ENCODE measurements around the gene ILRUN. TPM values are rescaled to one million over a fixed set of nuclear protein-coding genes. Genes with fewer than 3 reads are reported as not detected.

Gene ILRUN
- total and polyA plus RNA-seq, 9 of the 15 experiments (the other 6 are each of a cell fraction or from before 2014, with no cell fraction given): 24.9 to 78.9 (median 53.4) TPM

- 0 out of 4 replicates have a peak, but pooled peaks of 1 of the 2 experiments have one; percentile 13 for TF ChIP-seq NONO (IDR thresholded peaks at IDR 0.05; ENCODE audit: low read depth in 2 of 2, low read length in 1 of 2)
- TF ChIP-seq ASH1L (IDR thresholded peaks at IDR 0.05; ENCODE audit: borderline replicate concordance, low read depth, partially characterized antibody): no peak
- no peak for TF ChIP-seq MXD1 (CRISPR knock-in tag; IDR thresholded peaks at IDR 0.05; ENCODE audit: borderline replicate concordance, poor library complexity, severe bottlenecking)
- peak; percentile 48 for TF ChIP-seq FOSL1 (tag; conservative IDR thresholded peaks at IDR 0.05)
- no peak for TF ChIP-seq CBX8 (IDR thresholded peaks at IDR 0.05; ENCODE audit: borderline replicate concordance, extremely low read depth, low read depth, low read length, poor library complexity, severe bottlenecking)
- peak; percentile 77 for TF ChIP-seq PRDM10 (IDR thresholded peaks at IDR 0.05; ENCODE audit: partially characterized antibody)
- no peak for TF ChIP-seq HMGXB4 (CRISPR knock-in tag; IDR thresholded peaks at IDR 0.05)
- no peak for TF ChIP-seq ZNF23 (CRISPR knock-in tag; IDR thresholded peaks at IDR 0.05)
- no peak for TF ChIP-seq GTF2F1 (IDR thresholded peaks at IDR 0.05; ENCODE audit: low read depth, low read length)
- TF ChIP-seq E2F1 (CRISPR knock-in tag; IDR thresholded peaks at IDR 0.05): no peak
- no peak for TF ChIP-seq DPF2 (IDR thresholded peaks at IDR 0.05)
- no peak for TF ChIP-seq YBX1 (IDR thresholded peaks at IDR 0.05)
- no peak for TF ChIP-seq HOXB6 (CRISPR knock-in tag; IDR thresholded peaks at IDR 0.05; ENCODE audit: borderline replicate concordance)
- TF ChIP-seq HES1 (IDR thresholded peaks at IDR 0.05; ENCODE audit: low read depth): no peak
- no peak for TF ChIP-seq BRF1 (IDR thresholded peaks at IDR 0.05; ENCODE audit: borderline replicate concordance, extremely low read depth, insufficient read length)
- no peak for TF ChIP-seq PCBP2 (IDR thresholded peaks at IDR 0.05; ENCODE audit: low read depth, low read length, poor library complexity, severe bottlenecking)
Measured at GRCh38 chr6:34671801-34672656, 24.5 kb downstream of the ILRUN start (continued).

All from K562 (cell line).